CD14-positive monocyte (primary cell): ENCODE measurements around the gene PCDHB6. TPM values are rescaled to one million over a fixed set of nuclear protein-coding genes. Genes with fewer than 3 reads are reported as not detected.
"Not testable (repeated sequence)": the region's sequence is repeated elsewhere in the genome, so short reads cannot be mapped to it uniquely, and the experiment has no call there.

Experiments
- DNase-seq, 3 donors: peaks; one replicate each; pipeline ENCODE4 v3.0.0-alpha.2; 2011 to 2022
- H2AFZ ChIP-seq: 2 replicates; pipeline ENCODE4 v1.6.0; 2012; ENCODE audit warnings: mild to moderate bottlenecking, low read depth, low read length, inconsistent platforms; ENCODE audit not compliant: insufficient read depth, poor library complexity, severe bottlenecking
- H3K27ac ChIP-seq, 2 donors: 1 replicate in 1 of 2; 2 replicates in 1 of 2; pipeline ENCODE4 v1.5.1; 2012 to 2013; ENCODE audit warnings: low read length in 2 of 2, control low read depth in 1 of 2, inconsistent platforms in 1 of 2, low read depth in 1 of 2, mild to moderate bottlenecking in 1 of 2
- H3K27me3 ChIP-seq, 2 donors: one replicate each; pipeline versions ENCODE4 v1.6.0 to v1.6.1; 2011 to 2013; ENCODE audit warnings: low read length in 2 of 2; ENCODE audit not compliant: control insufficient read depth in 2 of 2, insufficient read depth in 2 of 2
- H3K36me3 ChIP-seq, 2 donors: replicated peaks in 1 of 2; 1 replicate in 1 of 2; 2 replicates in 1 of 2; pipeline versions ENCODE4 v1.5.1 to v1.6.1; 2012 to 2013; ENCODE audit warnings: low read length in 2 of 2, control low read depth in 1 of 2, inconsistent platforms in 1 of 2, mild to moderate bottlenecking in 1 of 2; ENCODE audit not compliant: insufficient read depth in 2 of 2, control insufficient read depth in 1 of 2
- H3K4me1 ChIP-seq, 2 donors: 1 replicate in 1 of 2; 2 replicates in 1 of 2; pipeline versions ENCODE4 v1.5.1 to v1.6.1; 2012 to 2013; ENCODE audit warnings: low read length in 2 of 2, control low read depth in 1 of 2, inconsistent platforms in 1 of 2, mild to moderate bottlenecking in 1 of 2, moderate library complexity in 1 of 2; ENCODE audit not compliant: insufficient read depth in 2 of 2, control insufficient read depth in 1 of 2
- H3K4me2 ChIP-seq: replicated peaks from 2 replicates; pipeline ENCODE3; 2012; ENCODE audit warnings: low read length, moderate library complexity, mild to moderate bottlenecking; ENCODE audit not compliant: poor library complexity, severe bottlenecking; ENCODE audit errors: extremely low read depth
- H3K4me3 ChIP-seq, 3 experiments: fragments of 200-600 bp in 1 of 3; sonication (generic) in 1 of 3; replicated peaks in 1 of 3; 1 replicate in 2 of 3; 2 replicates in 1 of 3; pipeline ENCODE4 v1.5.1; 2011 to 2013; ENCODE audit warnings: low read length in 3 of 3, mild to moderate bottlenecking in 3 of 3, control low read depth in 2 of 3, low read depth in 2 of 3, inconsistent platforms in 1 of 3, moderate library complexity in 1 of 3
- H3K79me2 ChIP-seq: 2 replicates; pipeline ENCODE4 v1.6.0; 2012; ENCODE audit warnings: mild to moderate bottlenecking, control low read depth, inconsistent platforms, low read length, moderate library complexity; ENCODE audit not compliant: insufficient read depth
- H3K9ac ChIP-seq: 2 replicates; pipeline ENCODE4 v1.6.0; 2017; ENCODE audit warnings: low read length, mild to moderate bottlenecking; ENCODE audit not compliant: insufficient read depth, poor library complexity, severe bottlenecking
- H3K9me3 ChIP-seq, 2 donors: replicated peaks in 1 of 2; 1 replicate in 1 of 2; 2 replicates in 1 of 2; pipeline versions ENCODE4 v1.5.1 to v1.6.1; 2012 to 2013; ENCODE audit warnings: low read length in 2 of 2, control low read depth in 1 of 2; ENCODE audit not compliant: control insufficient read depth in 1 of 2, insufficient read depth in 1 of 2
- H4K20me1 ChIP-seq: 2 replicates; pipeline ENCODE4 v1.6.0; 2012; ENCODE audit warnings: mild to moderate bottlenecking, low read length, control low read depth, moderate library complexity; ENCODE audit not compliant: insufficient read depth
- H3K27ac Mint-ChIP-seq, 7 donors: one replicate each; pipeline ENCODE4 v1.8.0; 2020; ENCODE audit warnings: mild to moderate bottlenecking in 7 of 7, mixed read lengths in 7 of 7, moderate library complexity in 6 of 7, inconsistent platforms in 2 of 7
- H3K27me3 Mint-ChIP-seq, 3 donors: one replicate each; pipeline ENCODE4 v1.8.0; 2021 to 2022; ENCODE audit warnings: low read depth in 3 of 3, mild to moderate bottlenecking in 3 of 3, mixed read lengths in 3 of 3, moderate library complexity in 3 of 3, inconsistent platforms in 1 of 3
- H3K36me3 Mint-ChIP-seq, 2 donors: one replicate each; pipeline ENCODE4 v1.8.0; 2020; ENCODE audit warnings: mixed read lengths in 2 of 2, inconsistent platforms in 1 of 2, mild to moderate bottlenecking in 1 of 2
- H3K4me1 Mint-ChIP-seq: one replicate; pipeline ENCODE4 v1.8.0; 2020; ENCODE audit warnings: mild to moderate bottlenecking, mixed read lengths
- H3K4me3 Mint-ChIP-seq, 2 donors: one replicate each; pipeline ENCODE4 v1.8.0; 2020; ENCODE audit warnings: mild to moderate bottlenecking in 2 of 2, mixed read lengths in 2 of 2, moderate library complexity in 1 of 2
- H3K9me3 Mint-ChIP-seq, 7 donors: one replicate each; pipeline ENCODE4 v1.8.0; 2020 to 2022; ENCODE audit warnings: mixed read lengths in 7 of 7, mild to moderate bottlenecking in 6 of 7, moderate library complexity in 6 of 7, inconsistent platforms in 2 of 7
- WGBS: methylation state at CpG from one replicate; pipeline ENCODE4 v1.1.5; 2013; ENCODE audit warnings: missing lambda C conversion rate; ENCODE audit not compliant: insufficient coverage; 5-methylcytosine and 5-hydroxymethylcytosine counted together
- intact Hi-C, 2 donors: fragments of 100-400 bp; cut with micrococcal nuclease; formaldehyde crosslinking; loops; one replicate each; pipeline versions ENCODE4 v1.15.0 to v1.15.1; 2023
- polyA plus RNA-seq, 3 donors: library from polyadenylated mRNA; depleted of rRNA in 1 of 3; unstranded in 2 of 3; stranded (reverse) in 1 of 3; fragments of 300-500 nt in 2 of 3; fragments of >200 nt in 1 of 3; fragmentation: Illumina TruSeq in 2 of 3; gene quantifications; 1 replicate in 2 of 3; 2 replicates in 1 of 3; pipeline ENCODE4 v1.2.3, GENCODE V29; 2012 to 2021
- TF ChIP-seq, protein P1 (sequence below): fragments of 200-600 bp; IDR thresholded peaks from one replicate; pipeline ENCODE4 v1.8.0; 2022; ENCODE audit warnings: antibody characterized with exemption, mild to moderate bottlenecking

PCDHB6 gene
- polyA plus RNA-seq, 3 donors: not detected

DNA sequence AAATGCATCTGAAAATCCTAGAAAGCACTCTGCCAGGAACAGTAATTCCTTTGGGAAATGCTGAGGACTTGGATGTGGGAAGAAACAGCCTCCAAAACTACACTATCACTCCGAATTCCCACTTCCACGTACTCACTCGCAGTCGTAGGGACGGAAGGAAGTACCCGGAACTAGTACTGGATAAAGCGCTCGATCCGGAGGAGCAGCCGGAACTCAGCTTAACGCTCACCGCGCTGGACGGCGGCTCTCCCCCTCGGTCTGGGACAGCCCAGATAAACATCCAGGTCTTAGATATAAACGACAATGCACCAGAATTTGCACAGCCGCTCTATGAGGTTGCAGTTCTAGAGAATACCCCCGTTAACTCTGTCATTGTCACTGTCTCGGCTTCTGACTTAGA lies 48.8 kb upstream of the PCDHB6 start:
- no peak for DNase-seq
- no peak overlapping the region for H3K4me2 ChIP-seq
- TF ChIP-seq, protein P1, sequence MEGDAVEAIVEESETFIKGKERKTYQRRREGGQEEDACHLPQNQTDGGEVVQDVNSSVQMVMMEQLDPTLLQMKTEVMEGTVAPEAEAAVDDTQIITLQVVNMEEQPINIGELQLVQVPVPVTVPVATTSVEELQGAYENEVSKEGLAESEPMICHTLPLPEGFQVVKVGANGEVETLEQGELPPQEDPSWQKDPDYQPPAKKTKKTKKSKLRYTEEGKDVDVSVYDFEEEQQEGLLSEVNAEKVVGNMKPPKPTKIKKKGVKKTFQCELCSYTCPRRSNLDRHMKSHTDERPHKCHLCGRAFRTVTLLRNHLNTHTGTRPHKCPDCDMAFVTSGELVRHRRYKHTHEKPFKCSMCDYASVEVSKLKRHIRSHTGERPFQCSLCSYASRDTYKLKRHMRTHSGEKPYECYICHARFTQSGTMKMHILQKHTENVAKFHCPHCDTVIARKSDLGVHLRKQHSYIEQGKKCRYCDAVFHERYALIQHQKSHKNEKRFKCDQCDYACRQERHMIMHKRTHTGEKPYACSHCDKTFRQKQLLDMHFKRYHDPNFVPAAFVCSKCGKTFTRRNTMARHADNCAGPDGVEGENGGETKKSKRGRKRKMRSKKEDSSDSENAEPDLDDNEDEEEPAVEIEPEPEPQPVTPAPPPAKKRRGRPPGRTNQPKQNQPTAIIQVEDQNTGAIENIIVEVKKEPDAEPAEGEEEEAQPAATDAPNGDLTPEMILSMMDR: no peak
- H3K4me3 ChIP-seq: no peak overlapping the region
- 44% methylated on average over 20 of the region's 20 CpGs for WGBS
- Mint-ChIP-seq H3K36me3 (no peaks in the 10 kb centered on the region), H3K27me3 (peaks cover 6 to 24% (median 13%) of the 10 kb centered on the region in 3 donors), H3K9me3 (peaks cover 13 to 40% (median 37%) of the 10 kb centered on the region in 7 donors), H3K4me1 (no peaks in the 10 kb centered on the region), H3K27ac (no peak overlapping the region), H3K4me3 (no peak overlapping the region)
- peaks cover 0 to 12% of the 10 kb centered on the region in 2 donors for H3K27me3 ChIP-seq
- H3K27ac ChIP-seq: no peak overlapping the region
- no peaks in the 10 kb centered on the region for H3K79me2 ChIP-seq
- H3K9me3 ChIP-seq: peaks cover 23 to 31% of the 10 kb centered on the region in 2 donors
- intact Hi-C loops: no loop called here
- H3K4me1 ChIP-seq: no peaks in the 10 kb centered on the region
- H3K9ac ChIP-seq: no peak overlapping the region
- no peaks in the 10 kb centered on the region for H4K20me1 ChIP-seq
- no peaks in the 10 kb centered on the region for H3K36me3 ChIP-seq
- no peak overlapping the region for H2AFZ ChIP-seq

DNA sequence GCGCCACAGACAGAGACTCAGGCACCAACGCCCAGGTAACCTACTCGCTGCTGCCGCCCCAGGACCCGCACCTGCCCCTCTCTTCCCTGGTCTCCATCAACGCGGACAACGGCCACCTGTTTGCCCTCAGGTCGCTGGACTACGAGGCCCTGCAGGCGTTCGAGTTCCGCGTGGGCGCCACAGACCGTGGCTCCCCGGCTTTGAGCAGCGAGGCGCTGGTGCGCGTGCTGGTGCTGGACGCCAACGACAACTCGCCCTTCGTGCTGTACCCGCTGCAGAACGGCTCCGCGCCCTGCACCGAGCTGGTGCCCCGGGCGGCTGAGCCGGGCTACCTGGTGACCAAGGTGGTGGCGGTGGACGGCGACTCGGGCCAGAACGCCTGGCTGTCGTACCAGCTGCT lies 47.8 kb upstream of the PCDHB6 start:
- H3K4me1 Mint-ChIP-seq, H3K36me3 ChIP-seq, H3K4me3 ChIP-seq, H3K79me2 ChIP-seq, H3K4me2 ChIP-seq, H3K9ac ChIP-seq, H2AFZ ChIP-seq, H4K20me1 ChIP-seq, intact Hi-C loops, H3K27ac ChIP-seq, DNase-seq, H3K4me1 ChIP-seq, H3K36me3 Mint-ChIP-seq, H3K4me3 Mint-ChIP-seq, H3K27ac Mint-ChIP-seq: not testable (repeated sequence)
- 41% methylated on average over 28 of the region's 39 CpGs for WGBS
- H3K27me3 ChIP-seq: peaks cover 0 to 12% of the 10 kb centered on the region in 2 donors
- H3K9me3 ChIP-seq: peaks cover 23 to 31% of the 10 kb centered on the region in 2 donors
- Mint-ChIP-seq H3K27me3 (peaks cover 6 to 15% (median 12%) of the 10 kb centered on the region in 3 donors), H3K9me3 (peaks cover 11 to 37% (median 30%) of the 10 kb centered on the region in 7 donors)

DNA sequence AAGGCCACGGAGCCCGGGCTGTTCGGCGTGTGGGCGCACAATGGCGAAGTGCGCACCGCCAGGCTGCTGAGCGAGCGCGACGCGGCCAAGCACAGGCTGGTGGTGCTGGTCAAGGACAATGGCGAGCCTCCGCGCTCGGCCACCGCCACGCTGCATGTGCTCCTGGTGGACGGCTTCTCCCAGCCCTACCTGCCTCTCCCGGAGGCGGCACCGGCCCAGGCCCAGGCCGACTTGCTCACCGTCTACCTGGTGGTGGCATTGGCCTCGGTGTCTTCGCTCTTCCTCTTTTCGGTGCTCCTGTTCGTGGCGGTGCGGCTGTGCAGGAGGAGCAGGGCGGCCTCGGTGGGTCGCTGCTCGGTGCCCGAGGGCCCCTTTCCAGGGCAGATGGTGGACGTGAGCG lies 47.4 kb upstream of the PCDHB6 start:
- Histone ChIP-seq H3K9me3 (peaks cover 25 to 31% of the 10 kb centered on the region in 2 donors), H3K27me3 (peaks cover 0 to 12% of the 10 kb centered on the region in 2 donors)
- H3K27ac Mint-ChIP-seq, H3K4me1 Mint-ChIP-seq, intact Hi-C loops, H3K9ac ChIP-seq, DNase-seq, H3K4me2 ChIP-seq, H3K4me3 Mint-ChIP-seq, H3K79me2 ChIP-seq, H3K27ac ChIP-seq, H3K36me3 ChIP-seq, H3K4me1 ChIP-seq, H3K36me3 Mint-ChIP-seq, H3K4me3 ChIP-seq, H4K20me1 ChIP-seq, H2AFZ ChIP-seq: not testable (repeated sequence)
- H3K9me3 Mint-ChIP-seq: peaks cover 11 to 36% (median 32%) of the 10 kb centered on the region in 7 donors
- H3K27me3 Mint-ChIP-seq: peaks cover 6 to 15% (median 8%) of the 10 kb centered on the region in 3 donors
- 34% methylated on average over 15 of the region's 38 CpGs for WGBS
